DND-41 (cell line): ENCODE data around the gene EXD3.

Source experiments
- ATAC-seq: fragments of 200-7000 bp; cut with Tn5 transposase; 3 replicates; pipeline ENCODE4 v1.9.1; 2021; ENCODE audit warnings: low read depth; ENCODE audit not compliant: insufficient read depth
- DNase-seq: peaks from one replicate; pipeline ENCODE4 v3.0.0-alpha.2; 2020
- H2AFZ ChIP-seq: 2 replicates; pipeline ENCODE4 v1.6.0; 2012; ENCODE audit warnings: low read depth, low read length
- H3K27ac ChIP-seq: 2 replicates; pipeline ENCODE4 v1.5.1; 2012; ENCODE audit warnings: low read length, inconsistent platforms
- H3K27me3 ChIP-seq: fragments of 200-600 bp; sonication (generic); 2 replicates; pipeline ENCODE4 v1.6.0; 2012; ENCODE audit warnings: low read length, mild to moderate bottlenecking, inconsistent platforms; ENCODE audit not compliant: insufficient read depth, poor library complexity
- H3K36me3 ChIP-seq: 2 replicates; pipeline ENCODE4 v1.5.1; 2012; ENCODE audit warnings: low read length, inconsistent platforms; ENCODE audit not compliant: insufficient read depth
- H3K4me1 ChIP-seq: 2 replicates; pipeline ENCODE4 v1.5.1; 2012; ENCODE audit warnings: mild to moderate bottlenecking, low read length; ENCODE audit not compliant: insufficient read depth
- H3K4me2 ChIP-seq: 2 replicates; pipeline ENCODE4 v1.6.0; 2012; ENCODE audit warnings: mild to moderate bottlenecking, moderate library complexity, low read length, inconsistent platforms; ENCODE audit not compliant: insufficient read depth
- H3K4me3 ChIP-seq, 2 experiments: fragments of 200-600 bp in 1 of 2; shearing (Covaris generic) in 1 of 2; 2 replicates each; pipeline ENCODE4 v1.5.1; 2012 to 2016; ENCODE audit warnings: inconsistent platforms in 2 of 2, low read length in 2 of 2, mild to moderate bottlenecking in 2 of 2, low read depth in 1 of 2, moderate library complexity in 1 of 2
- H3K79me2 ChIP-seq: 2 replicates; pipeline ENCODE4 v1.6.0; 2012; ENCODE audit warnings: low read length, inconsistent platforms; ENCODE audit not compliant: insufficient read depth
- H3K9ac ChIP-seq: 2 replicates; pipeline ENCODE4 v1.6.0; 2012; ENCODE audit warnings: low read depth, mild to moderate bottlenecking, inconsistent platforms, low read length, moderate library complexity
- H3K9me3 ChIP-seq: 2 replicates; pipeline ENCODE4 v1.5.1; 2012; ENCODE audit warnings: low read length, moderate library complexity, mild to moderate bottlenecking, inconsistent platforms; ENCODE audit not compliant: insufficient read depth, severe bottlenecking
- H4K20me1 ChIP-seq: 2 replicates; pipeline ENCODE4 v1.6.0; 2012; ENCODE audit warnings: low read length; ENCODE audit not compliant: insufficient read depth
- CTCF ChIP-seq: IDR thresholded peaks from 2 replicates; pipeline ENCODE4 v1.5.1; 2012; ENCODE audit warnings: borderline replicate concordance, low read length, moderate library complexity, mild to moderate bottlenecking; ENCODE audit not compliant: poor library complexity, severe bottlenecking; ENCODE audit errors: extremely low read depth
- EZH2 ChIP-seq: IDR thresholded peaks from 3 replicates; pipeline ENCODE4 v1.6.1; 2012; ENCODE audit warnings: borderline replicate concordance, low read depth, mild to moderate bottlenecking, moderate library complexity, low read length, inconsistent platforms; ENCODE audit not compliant: severe bottlenecking

EXD3 gene

DNA sequence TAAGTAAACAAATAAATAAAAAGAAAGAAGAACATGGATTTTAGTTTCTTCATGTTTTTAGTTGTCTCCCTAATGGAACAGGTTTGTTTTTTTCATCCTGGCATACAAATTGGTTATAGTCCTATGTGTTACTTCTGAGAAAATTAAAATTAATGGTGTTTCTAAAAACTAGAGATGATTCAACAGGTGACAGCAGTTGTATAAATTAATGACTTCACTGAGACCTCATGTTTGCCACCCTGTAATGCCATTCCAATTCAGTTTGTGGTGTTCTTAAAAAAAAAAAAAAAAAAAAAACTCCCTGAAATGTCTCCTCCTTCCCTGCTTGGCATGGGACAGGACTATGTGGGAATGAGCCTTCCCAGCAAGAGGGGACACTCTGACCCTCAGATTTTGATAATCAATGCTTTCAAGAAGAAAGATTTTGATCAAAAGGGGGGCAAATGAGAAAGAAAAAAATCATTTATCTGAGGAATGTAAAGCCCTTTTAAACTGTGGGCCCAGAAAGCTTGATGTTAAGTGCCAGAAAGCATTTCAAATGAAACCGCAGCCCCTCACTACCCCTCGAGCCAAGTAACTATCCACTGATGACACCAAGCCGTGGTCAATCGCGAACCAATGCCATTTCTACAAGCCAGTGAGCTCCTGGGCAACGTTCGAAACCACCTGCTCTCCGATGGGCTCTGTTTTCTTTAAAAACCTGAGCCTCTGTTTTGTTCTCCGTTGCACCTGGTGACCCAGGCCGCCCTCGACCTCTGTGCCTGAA, 941 bp downstream of the EXD3 start:
- no peaks in the 10 kb centered on the region for H3K27me3 ChIP-seq
- no peak for TF ChIP-seq CTCF
- no peak for TF ChIP-seq EZH2
- H3K36me3 ChIP-seq: no peaks in the 10 kb centered on the region
- no peak overlapping the region for H3K4me2 ChIP-seq
- no peak overlapping the region for H2AFZ ChIP-seq
- no peak overlapping the region for H3K27ac ChIP-seq
- no peaks in the 10 kb centered on the region for H3K4me1 ChIP-seq
- no peak for ATAC-seq
- H3K4me3 ChIP-seq: no peak overlapping the region
- no peak overlapping the region for H3K9ac ChIP-seq
- H3K9me3 ChIP-seq: no peaks in the 10 kb centered on the region
- H4K20me1 ChIP-seq: no peaks in the 10 kb centered on the region
- DNase-seq: no peak
- H3K79me2 ChIP-seq: no peaks in the 10 kb centered on the region

DNA sequence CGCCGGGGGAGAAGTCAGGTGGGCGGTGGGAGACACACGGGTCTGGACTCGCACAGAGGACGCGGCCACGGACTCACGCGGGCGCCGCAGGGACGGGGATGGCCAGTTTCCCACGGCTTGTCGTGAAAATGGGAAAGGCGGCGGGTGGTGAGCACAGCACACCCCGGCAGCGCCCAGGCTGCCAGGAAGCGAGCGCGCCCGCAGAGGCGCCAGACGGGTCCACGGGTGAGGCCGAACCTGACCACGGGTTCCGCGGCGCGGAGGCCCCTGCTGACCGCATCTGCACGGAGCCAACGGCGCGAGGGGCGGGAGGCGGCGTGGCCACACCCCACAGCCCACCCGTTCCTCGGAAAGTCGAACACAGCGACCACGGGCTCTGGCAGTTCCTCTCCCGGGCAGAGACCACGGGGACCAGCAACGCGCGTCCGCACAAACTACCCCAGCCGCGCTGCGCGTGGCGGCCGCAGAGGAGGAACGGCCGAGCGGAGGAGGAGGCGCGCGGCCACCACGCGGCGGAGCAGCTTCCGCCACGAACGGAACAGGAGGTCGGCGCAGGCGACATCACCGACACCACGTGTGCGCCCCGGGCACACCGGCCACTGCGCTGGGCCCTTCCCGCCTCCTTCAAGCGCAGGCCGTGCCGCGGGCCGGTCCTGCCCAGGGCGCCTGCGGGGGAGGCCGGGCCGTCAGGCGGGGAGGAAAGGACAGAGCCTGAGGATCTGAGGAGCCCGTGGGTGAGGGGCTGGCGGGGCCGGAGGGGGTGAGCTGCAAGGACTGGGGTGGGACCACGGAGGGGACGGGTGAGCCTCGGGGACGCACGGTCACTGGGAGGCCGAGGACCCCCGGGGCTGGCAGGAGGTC, 5.6 kb downstream of the EXD3 start:
- no peak for DNase-seq
- no peak overlapping the region for H3K9ac ChIP-seq
- H3K27ac ChIP-seq: no peak overlapping the region
- no peaks in the 10 kb centered on the region for H3K9me3 ChIP-seq
- H3K4me3 ChIP-seq: no peak overlapping the region
- TF ChIP-seq EZH2 (no peak), CTCF (no peak)
- no peak for ATAC-seq
- H3K4me2 ChIP-seq: no peak overlapping the region
- H3K27me3 ChIP-seq: no peaks in the 10 kb centered on the region
- H3K4me1 ChIP-seq: no peaks in the 10 kb centered on the region
- H3K79me2 ChIP-seq: no peaks in the 10 kb centered on the region
- H3K36me3 ChIP-seq: no peaks in the 10 kb centered on the region
- H2AFZ ChIP-seq: no peak overlapping the region
- no peaks in the 10 kb centered on the region for H4K20me1 ChIP-seq

DNA sequence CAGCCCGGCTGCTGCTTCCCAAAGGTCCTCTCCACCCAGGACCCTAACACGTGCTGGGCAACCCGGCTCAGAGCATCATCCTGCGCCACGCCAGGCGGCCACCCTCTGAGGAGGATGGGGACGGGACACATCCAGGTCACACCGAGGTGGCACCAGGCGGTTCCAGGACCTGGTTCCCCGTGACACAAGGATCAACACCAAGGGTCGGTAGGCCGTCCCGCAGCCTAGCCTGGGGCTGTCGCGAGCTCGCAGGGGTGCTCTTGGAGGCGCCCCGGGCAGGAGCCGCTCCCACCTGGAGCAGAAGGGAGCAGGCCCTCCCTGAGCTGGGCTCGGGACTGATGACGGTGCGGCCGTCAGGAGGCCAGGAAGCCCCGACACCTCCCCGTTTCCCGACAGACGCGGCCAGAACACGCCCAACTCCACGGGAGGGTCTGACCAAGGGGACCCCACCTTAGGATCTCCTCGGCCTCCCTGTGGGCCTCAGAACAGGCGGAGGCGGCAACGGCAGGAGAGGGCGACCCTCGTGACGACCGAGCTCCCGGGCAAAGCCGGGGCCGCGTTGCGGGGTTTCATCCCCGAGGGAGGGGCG, 6.3 kb downstream of the EXD3 start:
- H3K79me2 ChIP-seq: no peaks in the 10 kb centered on the region
- TF ChIP-seq EZH2 (no peak), CTCF (no peak)

More for the DNA sequence above, 6.3 kb downstream of the EXD3 start:
- H2AFZ ChIP-seq: no peak overlapping the region
- no peak overlapping the region for H3K4me3 ChIP-seq
- H3K4me2 ChIP-seq: no peak overlapping the region
- H3K36me3 ChIP-seq: no peaks in the 10 kb centered on the region
- ATAC-seq: no peak
- DNase-seq: no peak
- no peak overlapping the region for H3K27ac ChIP-seq
- H4K20me1 ChIP-seq: no peaks in the 10 kb centered on the region
- H3K4me1 ChIP-seq: no peaks in the 10 kb centered on the region
- H3K9ac ChIP-seq: no peak overlapping the region
- H3K9me3 ChIP-seq: no peaks in the 10 kb centered on the region
- no peaks in the 10 kb centered on the region for H3K27me3 ChIP-seq
